Testis (tissue), 2 donors: ENCODE results near the gene VPS25.

Source experiments
- POLR2A ChIP-seq: fragments of 450-650 bp; IDR thresholded peaks from one replicate; pipeline ENCODE4 v1.6.1; 2017; ENCODE audit warnings: antibody characterized with exemption, mild to moderate bottlenecking, moderate library complexity
- TF ChIP-seq, protein P1 (sequence below), 3 experiments: fragments of 450-650 bp in 2 of 3; fragments of 200-600 bp in 1 of 3; sonication (generic) in 1 of 3; IDR thresholded peaks; one replicate each; pipeline ENCODE4 v1.5.1; 2016 to 2019; ENCODE audit warnings: antibody characterized with exemption in 3 of 3, mild to moderate bottlenecking in 2 of 3, moderate library complexity in 1 of 3

DNA sequence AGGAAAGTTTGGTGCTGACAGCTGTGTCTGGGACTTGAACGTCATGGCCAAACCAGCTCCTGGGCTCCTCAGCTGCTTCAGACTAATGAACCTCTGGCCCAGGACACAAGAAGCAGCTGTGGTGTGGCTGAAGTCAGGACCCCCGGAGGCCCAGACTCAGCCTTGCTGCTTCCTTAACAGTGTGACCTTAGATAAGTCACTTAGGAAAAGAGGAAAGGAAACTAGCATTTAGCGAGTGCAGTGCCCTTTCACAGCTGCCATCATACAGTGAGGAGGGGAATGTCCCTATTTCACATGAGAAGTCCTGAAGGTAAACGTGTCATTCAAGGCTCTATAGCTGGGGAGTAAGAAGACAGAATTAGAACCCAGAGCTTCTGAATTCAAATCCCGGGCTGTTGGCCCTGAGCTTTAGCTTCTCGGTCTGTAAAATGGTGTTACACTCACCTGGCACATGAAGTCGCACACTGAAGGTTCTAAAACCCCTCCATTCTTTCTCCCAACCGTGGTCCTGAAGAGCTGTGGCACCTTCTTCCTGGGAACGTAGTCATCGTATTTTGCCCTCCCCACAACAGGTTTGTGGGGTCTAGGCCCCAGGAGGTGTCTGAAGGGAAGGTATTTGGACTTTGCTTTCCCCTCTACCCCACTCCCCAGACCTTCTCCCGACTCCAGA is 13.1 kb upstream of the VPS25 start:
- TF ChIP-seq, protein P1, sequence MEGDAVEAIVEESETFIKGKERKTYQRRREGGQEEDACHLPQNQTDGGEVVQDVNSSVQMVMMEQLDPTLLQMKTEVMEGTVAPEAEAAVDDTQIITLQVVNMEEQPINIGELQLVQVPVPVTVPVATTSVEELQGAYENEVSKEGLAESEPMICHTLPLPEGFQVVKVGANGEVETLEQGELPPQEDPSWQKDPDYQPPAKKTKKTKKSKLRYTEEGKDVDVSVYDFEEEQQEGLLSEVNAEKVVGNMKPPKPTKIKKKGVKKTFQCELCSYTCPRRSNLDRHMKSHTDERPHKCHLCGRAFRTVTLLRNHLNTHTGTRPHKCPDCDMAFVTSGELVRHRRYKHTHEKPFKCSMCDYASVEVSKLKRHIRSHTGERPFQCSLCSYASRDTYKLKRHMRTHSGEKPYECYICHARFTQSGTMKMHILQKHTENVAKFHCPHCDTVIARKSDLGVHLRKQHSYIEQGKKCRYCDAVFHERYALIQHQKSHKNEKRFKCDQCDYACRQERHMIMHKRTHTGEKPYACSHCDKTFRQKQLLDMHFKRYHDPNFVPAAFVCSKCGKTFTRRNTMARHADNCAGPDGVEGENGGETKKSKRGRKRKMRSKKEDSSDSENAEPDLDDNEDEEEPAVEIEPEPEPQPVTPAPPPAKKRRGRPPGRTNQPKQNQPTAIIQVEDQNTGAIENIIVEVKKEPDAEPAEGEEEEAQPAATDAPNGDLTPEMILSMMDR (IDR thresholded peaks at IDR 0.05) = no peak
- TF ChIP-seq POLR2A = no peak
